Activated naive CD4-positive, alpha-beta T cell treated with anti-CD3 and anti-CD28 coated beads for 36 hours (primary cell): ENCODE measurements around the gene TMEM232. TPM values are rescaled to one million over a fixed set of nuclear protein-coding genes. Genes with fewer than 3 reads are reported as not detected.
"Not testable (repeated sequence)": the region's sequence is repeated elsewhere in the genome, so short reads cannot be mapped to it uniquely, and the experiment has no call there.

Experiments
- CTCF ChIA-PET: fragments of 350-600 bp; sonication (Branson Sonifier 250); formaldehyde crosslinking; loops from one replicate; lab custom pipeline; 2021; ENCODE audit warnings: antibody characterized with exemption; lab: Charles Lee
- DNase-seq: peaks from one replicate; pipeline ENCODE4 v3.0.0-alpha.2; 2020
- H3K27ac Mint-ChIP-seq: one replicate; pipeline ENCODE4 v1.8.0; 2021; ENCODE audit warnings: mild to moderate bottlenecking, mixed read lengths
- H3K27me3 Mint-ChIP-seq: one replicate; pipeline ENCODE4 v1.8.0; 2021; ENCODE audit warnings: low read depth, mixed read lengths
- H3K36me3 Mint-ChIP-seq: one replicate; pipeline ENCODE4 v1.8.0; 2021; ENCODE audit warnings: low read depth, mixed read lengths
- H3K4me1 Mint-ChIP-seq: one replicate; pipeline ENCODE4 v1.8.0; 2021; ENCODE audit warnings: low read depth, mixed read lengths
- H3K4me3 Mint-ChIP-seq: one replicate; pipeline ENCODE4 v1.8.0; 2021; ENCODE audit warnings: mild to moderate bottlenecking, moderate library complexity, mixed read lengths
- H3K9me3 Mint-ChIP-seq: one replicate; pipeline ENCODE4 v1.8.0; 2021; ENCODE audit warnings: mixed read lengths
- intact Hi-C: fragments of 100-400 bp; cut with micrococcal nuclease; formaldehyde crosslinking; loops from one replicate; pipeline ENCODE4 v1.15.1; 2023
- total RNA-seq, 2 experiments: library from RNA; stranded (reverse); gene quantifications; one replicate each; pipeline ENCODE4 v1.2.3, GENCODE V29; 2021

Gene TMEM232
- total RNA-seq, 2 experiments from 2014 or later: 0.31 to 0.86 TPM

GRCh38 chr5:110542949-110543348 lies 183.5 kb downstream of the TMEM232 start:
- intact Hi-C loops: no loop called here
- no peaks in the 10 kb centered on the region for H3K4me1 Mint-ChIP-seq
- no peaks in the 10 kb centered on the region for H3K36me3 Mint-ChIP-seq
- H3K4me3 Mint-ChIP-seq: no peak overlapping the region
- no peak for DNase-seq
- CTCF ChIA-PET: no interaction called here
- H3K27me3 Mint-ChIP-seq: no peaks in the 10 kb centered on the region
- H3K27ac Mint-ChIP-seq: no peak overlapping the region
- H3K9me3 Mint-ChIP-seq: no peaks in the 10 kb centered on the region

- Mint-ChIP-seq H3K27me3 (no peaks in the 10 kb centered on the region), H3K27ac (no peak overlapping the region), H3K36me3 (no peaks in the 10 kb centered on the region), H3K4me1 (no peaks in the 10 kb centered on the region), H3K9me3 (no peaks in the 10 kb centered on the region), H3K4me3 (no peak overlapping the region)
- CTCF ChIA-PET: no interaction called here
- DNase-seq: no peak
- intact Hi-C loops: no loop called here
Observed at GRCh38 chr5:110536120-110537115, 190.1 kb downstream of the TMEM232 start.

GRCh38 chr5:110535146-110535545 lies 191.3 kb downstream of the TMEM232 start:
- H3K4me3 Mint-ChIP-seq, CTCF ChIA-PET, H3K27ac Mint-ChIP-seq, H3K9me3 Mint-ChIP-seq, intact Hi-C loops, DNase-seq, H3K4me1 Mint-ChIP-seq, H3K36me3 Mint-ChIP-seq, H3K27me3 Mint-ChIP-seq: not testable (repeated sequence)

GRCh38 chr5:110525762-110526161 lies 200.7 kb downstream of the TMEM232 start:
- Mint-ChIP-seq H3K27me3 (peaks cover 3% of the 10 kb centered on the region), H3K9me3 (peaks cover 3% of the 10 kb centered on the region), H3K27ac (no peak overlapping the region), H3K4me1 (no peaks in the 10 kb centered on the region), H3K36me3 (no peaks in the 10 kb centered on the region), H3K4me3 (no peak overlapping the region)
- CTCF ChIA-PET: no interaction called here
- intact Hi-C loops: no loop called here
- DNase-seq: no peak

GRCh38 chr5:110517396-110517795 lies 209.1 kb downstream of the TMEM232 start:
- no peak for DNase-seq
- peaks cover 3% of the 10 kb centered on the region for H3K9me3 Mint-ChIP-seq
- CTCF ChIA-PET: no interaction called here
- no peaks in the 10 kb centered on the region for H3K36me3 Mint-ChIP-seq
- H3K27ac Mint-ChIP-seq: no peak overlapping the region
- no peaks in the 10 kb centered on the region for H3K4me1 Mint-ChIP-seq
- intact Hi-C loops: no loop called here
- no peak overlapping the region for H3K4me3 Mint-ChIP-seq
- H3K27me3 Mint-ChIP-seq: peaks cover 6% of the 10 kb centered on the region

- H3K9me3 Mint-ChIP-seq: no peaks in the 10 kb centered on the region
- H3K4me3 Mint-ChIP-seq: no peak overlapping the region
- no peaks in the 10 kb centered on the region for H3K36me3 Mint-ChIP-seq
- no peak overlapping the region for H3K27ac Mint-ChIP-seq
- CTCF ChIA-PET: no interaction called here
- H3K4me1 Mint-ChIP-seq: no peaks in the 10 kb centered on the region
- peaks cover 5% of the 10 kb centered on the region for H3K27me3 Mint-ChIP-seq
- no peak for DNase-seq
- intact Hi-C loops: no loop called here
Observed at GRCh38 chr5:110514030-110514429, 212.4 kb downstream of the TMEM232 start.

GRCh38 chr5:110512266-110512665 lies 214.2 kb downstream of the TMEM232 start:
- H3K4me3 Mint-ChIP-seq: no peak overlapping the region
- no peak overlapping the region for H3K27ac Mint-ChIP-seq
- no peak for DNase-seq
- H3K27me3 Mint-ChIP-seq: peaks cover 5% of the 10 kb centered on the region
- H3K4me1 Mint-ChIP-seq: no peaks in the 10 kb centered on the region
- no peaks in the 10 kb centered on the region for H3K36me3 Mint-ChIP-seq
- CTCF ChIA-PET: no interaction called here
- no peaks in the 10 kb centered on the region for H3K9me3 Mint-ChIP-seq
- intact Hi-C loops: no loop called here

- no peaks in the 10 kb centered on the region for H3K9me3 Mint-ChIP-seq
- intact Hi-C loops: no loop called here
- no peaks in the 10 kb centered on the region for H3K4me1 Mint-ChIP-seq
- no peaks in the 10 kb centered on the region for H3K36me3 Mint-ChIP-seq
- H3K4me3 Mint-ChIP-seq: no peak overlapping the region
- no peak overlapping the region for H3K27ac Mint-ChIP-seq
- H3K27me3 Mint-ChIP-seq: peaks cover 8% of the 10 kb centered on the region
- DNase-seq: no peak
- CTCF ChIA-PET: no interaction called here
Observed at GRCh38 chr5:110510146-110510545, 216.3 kb downstream of the TMEM232 start.

- Mint-ChIP-seq H3K27ac (no peak overlapping the region), H3K36me3 (no peaks in the 10 kb centered on the region), H3K4me3 (no peak overlapping the region), H3K9me3 (no peaks in the 10 kb centered on the region), H3K27me3 (peaks cover 9% of the 10 kb centered on the region), H3K4me1 (no peaks in the 10 kb centered on the region)
- CTCF ChIA-PET: no interaction called here
- DNase-seq: no peak
- intact Hi-C loops: no loop called here
Observed at GRCh38 chr5:110507972-110508371, 218.5 kb downstream of the TMEM232 start.

GRCh38 chr5:110506378-110506777 lies 220.1 kb downstream of the TMEM232 start:
- Mint-ChIP-seq H3K4me3 (no peak overlapping the region), H3K36me3 (no peaks in the 10 kb centered on the region), H3K4me1 (no peaks in the 10 kb centered on the region), H3K9me3 (no peaks in the 10 kb centered on the region), H3K27me3 (peaks cover 8% of the 10 kb centered on the region), H3K27ac (no peak overlapping the region)
- intact Hi-C loops: no loop called here
- no peak for DNase-seq
- CTCF ChIA-PET: no interaction called here

- Mint-ChIP-seq H3K36me3 (no peaks in the 10 kb centered on the region), H3K9me3 (no peaks in the 10 kb centered on the region), H3K4me1 (no peaks in the 10 kb centered on the region), H3K4me3 (no peak overlapping the region), H3K27me3 (no peaks in the 10 kb centered on the region), H3K27ac (no peak overlapping the region)
- CTCF ChIA-PET: no interaction called here
- DNase-seq: no peak
- intact Hi-C loops: no loop called here
Observed at GRCh38 chr5:110496276-110496675, 230.2 kb downstream of the TMEM232 start.

GRCh38 chr5:110492446-110492845 lies 234.0 kb downstream of the TMEM232 start:
- CTCF ChIA-PET: no interaction called here
- Mint-ChIP-seq H3K4me3 (no peak overlapping the region), H3K27ac (no peak overlapping the region), H3K36me3 (no peaks in the 10 kb centered on the region), H3K9me3 (no peaks in the 10 kb centered on the region), H3K4me1 (no peaks in the 10 kb centered on the region), H3K27me3 (no peaks in the 10 kb centered on the region)
- no peak for DNase-seq
- intact Hi-C loops: no loop called here

- CTCF ChIA-PET: no interaction called here
- Mint-ChIP-seq H3K27ac (no peak overlapping the region), H3K27me3 (peaks cover 3% of the 10 kb centered on the region), H3K36me3 (no peaks in the 10 kb centered on the region), H3K9me3 (peaks cover 8% of the 10 kb centered on the region), H3K4me1 (no peaks in the 10 kb centered on the region), H3K4me3 (no peak overlapping the region)
- no peak for DNase-seq
- intact Hi-C loops: no loop called here
Observed at GRCh38 chr5:110478895-110479294, 247.6 kb downstream of the TMEM232 start.
